ENCODE measurements around the gene SH2D5.
"Not testable (repeated sequence)": the region's sequence is repeated elsewhere in the genome, so short reads cannot be mapped to it uniquely, and the experiment has no call there.

SH2D5 gene

DNA sequence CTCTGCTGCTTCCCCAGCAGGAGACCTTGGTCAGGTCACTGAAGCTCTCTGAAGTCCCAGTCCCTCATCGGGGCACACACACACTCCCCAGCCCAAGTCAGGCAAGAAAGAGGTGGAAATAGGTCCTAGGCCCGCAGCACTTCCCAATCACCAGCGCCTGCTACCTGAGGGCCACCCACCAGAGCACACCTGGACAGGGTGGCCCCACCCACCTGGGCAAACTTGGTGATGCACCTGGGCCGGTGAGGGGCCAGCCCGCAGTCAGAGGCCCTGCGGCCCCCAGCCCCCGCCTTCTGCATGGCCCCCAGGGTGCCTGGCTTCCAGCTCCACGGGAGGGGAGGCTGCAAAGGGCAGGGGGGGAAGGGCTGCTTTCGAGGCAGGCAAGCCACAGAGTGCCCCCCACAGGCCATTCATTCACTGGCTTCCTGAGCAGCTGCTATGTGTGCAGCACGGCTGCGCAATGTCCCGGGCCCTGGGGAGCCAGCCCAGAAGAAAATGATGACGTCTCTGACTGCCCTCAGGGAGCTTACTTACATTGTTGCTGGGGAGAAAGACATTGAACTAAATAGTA is 4.7 kb downstream of the SH2D5 start:
- no peak for DNase-seq

DNA sequence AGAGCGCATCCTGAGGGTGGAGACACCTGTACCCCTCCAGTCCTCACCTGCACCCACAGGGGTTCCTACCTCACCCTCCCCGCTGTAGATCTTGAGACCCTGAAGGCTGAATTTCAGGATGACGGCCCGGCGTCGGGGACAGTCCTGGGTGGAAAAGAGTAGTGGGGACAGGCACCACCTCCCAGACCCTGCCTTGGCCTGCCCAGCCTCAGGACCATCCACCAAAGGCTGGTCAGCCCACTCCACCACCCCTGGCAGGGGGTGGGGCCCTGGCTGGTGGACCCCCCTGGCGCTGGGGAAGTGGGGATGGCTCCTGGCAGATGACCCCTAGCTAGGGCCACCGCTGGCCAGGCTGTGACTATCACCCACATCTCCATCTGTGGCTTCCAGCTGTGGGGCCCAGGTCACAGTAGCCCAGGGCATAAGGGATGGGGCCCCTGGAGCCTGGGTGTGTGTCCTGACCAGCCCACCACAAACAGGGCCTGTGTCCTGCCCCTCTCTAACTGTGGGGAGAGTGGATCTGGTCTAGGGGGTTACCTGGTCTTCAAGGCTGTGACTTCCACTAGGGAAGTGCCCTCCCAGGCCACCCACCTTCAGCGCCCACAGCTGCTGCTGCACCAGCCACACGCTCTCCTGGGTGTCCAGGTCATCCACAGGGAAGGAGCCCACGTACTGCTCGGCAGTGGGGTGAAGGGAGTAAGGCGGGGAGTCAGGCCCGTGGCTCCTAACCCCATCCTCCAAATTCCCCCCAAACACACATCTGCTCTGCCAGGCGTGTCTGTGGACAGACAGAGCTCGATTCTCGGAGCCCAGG is 5.4 kb downstream of the SH2D5 start:
- no peak for DNase-seq

DNA sequence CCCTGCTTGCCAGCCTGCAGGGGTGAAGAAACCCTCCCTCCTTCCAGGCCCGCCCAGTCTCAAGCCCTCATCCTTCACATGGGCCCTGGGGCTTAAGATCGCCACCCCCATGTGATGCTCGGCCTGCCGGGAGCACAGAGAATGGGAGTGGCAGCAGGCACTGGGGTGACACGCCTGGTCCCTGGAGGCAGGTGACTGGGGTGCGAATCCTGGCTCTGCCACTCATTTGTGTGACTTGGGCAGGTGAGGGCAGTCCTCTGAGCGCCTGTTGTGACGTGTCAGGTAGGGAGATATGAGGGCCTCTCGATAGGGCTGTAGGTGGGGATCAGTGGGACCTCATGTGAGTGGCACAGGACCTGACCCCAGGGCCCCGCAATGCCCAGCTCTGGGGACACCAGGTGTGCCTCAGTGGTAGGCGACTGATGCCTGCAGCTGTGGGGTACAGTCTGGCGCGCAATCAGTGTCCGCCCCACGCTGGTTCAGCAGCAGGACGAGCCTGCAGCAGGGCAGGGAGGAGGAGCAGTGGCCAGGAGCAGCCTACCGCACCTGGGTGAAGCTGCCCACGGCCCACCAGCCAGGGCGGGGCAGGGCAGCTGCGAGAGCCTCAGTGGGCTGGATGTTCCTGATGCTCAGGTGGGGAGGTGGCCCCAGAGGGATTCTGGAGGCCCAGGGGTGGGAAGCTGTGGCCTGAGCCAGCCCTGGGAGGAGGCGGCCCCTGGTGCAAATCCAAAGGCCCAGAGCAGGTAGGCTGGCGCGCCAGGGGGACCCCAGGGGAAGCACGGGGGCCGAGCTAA is 6.2 kb downstream of the SH2D5 start:
- DNase-seq, result no peak

DNA sequence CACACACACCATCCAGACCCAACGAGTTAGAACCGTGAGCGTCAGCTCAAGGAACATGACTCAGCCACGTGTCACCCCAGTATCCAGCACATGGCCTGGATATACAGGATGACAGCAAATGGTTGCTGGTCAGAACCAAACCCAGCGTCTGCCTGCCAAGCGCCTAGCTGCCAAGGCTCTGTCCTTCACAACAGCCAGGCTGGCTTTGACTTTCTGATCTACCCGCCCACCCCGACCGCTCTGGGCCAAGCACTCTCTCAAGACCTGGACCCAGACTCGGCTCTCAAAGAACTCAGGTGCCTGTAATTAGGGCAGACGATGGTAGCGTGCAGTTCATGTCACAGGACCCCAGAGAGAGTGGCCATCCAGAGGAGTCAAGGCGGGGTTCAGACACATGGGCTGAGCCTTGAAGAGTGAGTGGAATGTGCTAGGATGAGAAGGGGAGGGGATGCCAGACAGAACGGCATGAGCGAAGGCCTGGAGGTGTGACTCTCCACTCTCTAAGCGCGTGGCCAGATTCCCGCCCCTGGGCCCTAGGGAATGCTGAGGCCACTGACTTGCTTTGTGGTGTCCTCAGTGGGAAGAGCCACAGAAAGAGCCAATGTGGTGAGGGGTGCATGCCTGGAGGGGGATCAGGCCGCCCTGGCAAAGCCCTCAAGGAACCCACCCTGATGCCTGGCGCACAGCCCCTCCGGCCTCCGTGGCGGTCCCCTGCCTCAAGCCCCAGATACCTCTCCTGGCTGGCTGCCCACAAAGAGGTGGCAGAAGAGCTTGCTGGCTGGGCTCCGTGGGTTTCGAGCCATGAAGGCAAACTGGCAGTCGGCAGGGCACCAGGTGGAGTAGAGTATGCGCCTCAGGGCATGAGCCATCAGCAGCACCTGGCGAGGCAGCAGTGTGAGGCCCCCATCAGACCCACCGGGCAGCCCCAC is 7.0 kb downstream of the SH2D5 start:
- no peak for DNase-seq

DNA sequence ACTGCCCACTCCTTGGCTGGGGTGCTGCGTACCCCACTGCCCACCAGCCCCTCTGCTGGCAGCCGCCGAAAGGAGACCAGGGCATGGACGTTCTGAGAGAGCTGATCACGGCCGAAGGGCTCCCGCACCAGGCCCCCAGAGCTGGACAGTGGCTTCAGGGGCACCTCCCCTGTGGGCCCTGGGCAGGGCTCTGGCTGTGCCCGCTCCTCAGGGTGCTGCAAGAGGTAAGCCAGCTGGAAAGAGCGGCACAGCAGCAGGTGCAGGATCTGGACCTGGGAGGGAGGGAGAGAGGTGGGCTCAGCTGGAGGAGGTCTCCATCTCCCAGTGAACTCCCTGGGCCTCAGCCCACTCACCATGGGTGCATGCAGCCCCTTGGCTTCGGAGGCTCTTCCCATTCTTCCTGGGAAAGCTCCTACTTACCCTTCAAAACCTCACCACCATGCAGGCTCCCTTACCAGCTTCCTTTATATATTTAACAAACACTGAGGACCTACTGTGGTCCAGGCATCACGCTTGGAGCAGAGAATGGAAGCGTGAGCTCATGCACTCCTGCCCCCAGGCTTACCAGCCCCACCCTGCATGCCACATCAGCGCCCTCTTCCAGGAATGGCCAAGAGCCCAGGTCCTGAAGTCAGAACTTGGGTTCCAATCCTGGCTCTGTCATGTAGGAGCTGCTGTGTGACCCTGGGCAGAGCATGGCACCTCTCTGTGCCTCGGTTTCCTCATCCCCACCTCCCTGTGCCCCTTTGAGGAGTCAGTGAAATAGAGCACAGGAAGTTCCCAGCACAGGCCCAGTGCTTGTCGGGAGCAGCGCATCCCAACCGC is 7.9 kb downstream of the SH2D5 start:
- DNase-seq, result no peak

DNA sequence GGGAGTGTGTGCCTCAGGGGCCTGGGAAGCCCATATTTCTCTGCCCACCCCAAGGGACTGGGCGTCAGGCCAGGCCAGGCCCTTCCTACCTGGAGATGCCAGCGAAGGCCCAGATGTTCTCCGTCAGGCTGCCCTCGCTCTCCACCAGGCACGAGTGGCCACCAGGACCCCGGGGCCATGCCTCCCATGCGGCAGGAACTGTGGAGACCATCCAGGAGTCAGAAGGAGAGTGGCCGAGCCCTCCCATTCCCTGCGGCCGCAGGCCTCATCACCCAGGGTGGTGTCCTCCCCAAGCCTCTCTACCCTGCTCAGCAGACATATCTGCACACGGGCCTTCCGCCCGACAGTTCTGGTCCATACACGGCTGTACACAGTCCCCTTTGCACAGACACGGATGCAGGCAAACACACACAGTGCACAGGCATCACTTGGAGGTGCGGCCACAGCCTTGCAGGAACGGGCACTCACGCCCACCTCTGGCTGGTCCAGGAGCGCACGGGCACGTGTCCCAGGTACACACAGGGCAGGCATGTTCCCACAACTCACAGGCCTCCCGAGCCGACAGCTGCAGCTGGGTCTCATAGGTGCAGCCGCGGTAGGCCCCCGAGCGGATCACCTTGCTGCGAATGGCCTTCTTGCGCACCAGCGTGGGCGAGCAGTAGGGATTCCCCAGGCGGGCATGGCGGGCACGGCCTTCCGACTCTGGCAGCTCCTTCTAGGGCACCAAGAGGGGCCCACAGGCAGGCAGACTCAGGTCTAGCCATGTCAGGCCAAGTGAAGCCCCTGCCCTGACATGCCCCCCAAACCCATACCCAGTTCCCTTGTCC is 8.8 kb downstream of the SH2D5 start:
- DNase-seq, result no peak

DNA sequence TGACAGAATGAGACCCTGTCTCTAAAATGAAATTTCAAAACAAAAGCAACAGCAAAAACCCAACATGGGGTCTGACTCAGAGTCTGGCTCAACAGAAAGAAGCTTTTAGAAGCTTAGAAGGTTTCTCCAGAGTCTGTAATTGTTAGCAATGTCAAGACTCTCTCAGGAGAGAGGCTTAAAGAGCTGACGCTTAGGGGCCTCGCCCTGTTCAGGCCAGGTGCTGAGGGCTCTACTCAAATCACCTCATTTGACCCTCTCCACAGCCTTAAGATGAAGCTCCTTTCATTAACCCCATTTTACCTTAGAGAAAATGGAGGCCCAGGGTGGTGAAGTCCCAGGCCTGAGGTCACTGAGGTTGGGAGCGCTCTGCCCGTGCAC is 9.4 kb downstream of the SH2D5 start:
- no peak for DNase-seq

DNA sequence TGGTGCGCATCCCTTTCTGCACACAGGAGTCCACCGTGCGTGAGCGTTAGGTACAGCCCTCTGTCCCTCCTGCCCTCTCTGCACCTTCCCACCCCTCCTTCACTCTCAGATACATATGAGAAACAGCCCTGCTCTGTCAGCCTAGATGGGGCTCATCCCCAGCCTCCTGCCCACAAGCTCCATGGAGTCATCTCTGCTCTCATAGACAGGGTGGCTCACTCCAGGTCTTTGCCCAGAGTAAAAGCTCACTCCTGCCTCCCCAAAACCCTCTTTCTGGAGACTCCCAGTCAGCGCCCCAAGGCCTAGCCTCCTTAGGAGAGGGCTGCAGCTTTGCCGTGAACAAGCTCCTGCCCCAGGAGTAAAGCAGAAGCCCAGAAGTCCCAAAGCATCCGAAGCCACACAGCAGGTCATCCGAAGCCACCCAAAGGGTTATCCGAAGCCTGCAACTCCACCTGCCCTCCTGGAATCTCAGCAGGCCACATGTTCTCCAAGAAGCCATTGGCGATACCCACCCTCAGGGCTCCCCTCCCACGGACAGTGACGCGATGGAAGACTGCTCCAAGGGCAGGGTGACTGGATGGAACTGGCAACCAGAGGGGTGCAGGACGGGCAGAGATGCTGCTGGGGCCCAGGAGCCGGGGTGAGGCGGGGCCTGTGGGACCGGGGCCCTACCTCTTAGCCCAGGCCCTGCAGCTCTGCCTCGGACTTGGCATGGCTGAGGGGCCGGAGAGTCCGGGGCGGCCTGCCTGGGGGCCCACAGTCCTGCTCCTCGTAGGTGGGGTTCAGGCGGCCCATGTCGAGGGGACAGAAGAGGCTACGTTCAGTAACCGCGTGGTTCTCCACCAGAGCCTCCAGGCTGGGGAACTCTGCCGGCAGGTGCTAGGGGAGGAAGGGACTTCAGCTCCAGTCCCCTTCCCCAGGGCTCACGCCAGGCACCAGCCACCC is 11.1 kb downstream of the SH2D5 start:
- no peak for DNase-seq

DNA sequence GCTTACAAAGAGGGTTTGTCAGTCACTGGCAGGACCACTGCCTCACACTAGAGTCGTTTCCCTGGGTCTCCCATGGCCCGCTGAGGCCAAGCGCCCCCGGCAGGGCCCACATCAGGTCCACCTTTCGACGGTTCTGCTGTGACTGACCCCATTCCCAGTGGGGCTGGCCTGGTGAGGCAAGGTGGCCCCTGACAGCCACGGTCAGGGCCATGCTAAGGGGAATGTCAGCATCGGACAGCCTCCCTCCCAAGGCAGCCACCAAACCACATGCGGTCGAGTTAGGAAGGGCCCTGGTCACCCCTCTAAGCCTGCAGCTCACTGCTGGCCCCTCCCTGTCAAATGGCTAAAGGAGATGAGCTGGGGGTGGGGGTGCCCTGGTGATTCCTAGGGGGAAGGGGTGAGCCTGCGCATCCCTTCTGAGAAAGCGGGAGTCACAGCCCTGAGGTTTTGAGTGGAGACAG is 11.8 kb downstream of the SH2D5 start:
- DNase-seq, result no peak

DNA sequence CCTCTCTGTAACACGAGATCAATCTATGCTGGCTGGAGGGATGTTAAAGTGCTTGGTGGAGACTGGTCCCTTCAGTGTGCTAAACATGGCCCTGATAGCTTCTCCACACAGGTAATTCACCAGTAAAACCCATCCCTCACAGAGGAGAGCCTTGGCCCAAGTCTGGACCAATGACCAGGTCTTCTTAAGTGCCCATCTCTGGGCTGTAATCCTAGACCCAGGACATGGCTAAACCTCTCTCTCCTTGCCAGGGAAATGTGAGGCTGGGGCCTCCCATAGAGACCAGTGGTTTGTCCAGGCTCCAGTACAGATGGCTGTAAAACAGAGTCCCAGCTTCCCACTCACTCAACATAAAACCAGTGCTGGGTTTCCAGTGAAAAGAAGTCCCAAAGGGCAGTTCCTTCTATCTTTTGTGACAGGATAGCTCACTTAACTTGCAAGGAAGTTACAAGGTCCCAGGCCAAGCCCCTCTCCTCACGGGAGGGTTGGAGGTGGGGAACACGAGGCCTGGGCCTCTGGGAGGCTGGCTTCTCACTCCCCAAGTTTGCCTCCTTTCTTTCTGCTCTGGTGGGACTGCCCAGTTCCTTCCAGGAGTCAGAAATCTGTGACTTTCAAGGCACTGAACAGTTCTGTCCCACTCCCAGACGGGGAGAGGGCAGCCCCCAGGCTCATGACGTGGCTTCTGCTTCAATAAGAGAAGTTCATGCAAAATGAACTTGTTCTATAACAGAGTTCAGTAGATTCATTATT is 12.5 kb downstream of the SH2D5 start:
- no peak for DNase-seq

DNA sequence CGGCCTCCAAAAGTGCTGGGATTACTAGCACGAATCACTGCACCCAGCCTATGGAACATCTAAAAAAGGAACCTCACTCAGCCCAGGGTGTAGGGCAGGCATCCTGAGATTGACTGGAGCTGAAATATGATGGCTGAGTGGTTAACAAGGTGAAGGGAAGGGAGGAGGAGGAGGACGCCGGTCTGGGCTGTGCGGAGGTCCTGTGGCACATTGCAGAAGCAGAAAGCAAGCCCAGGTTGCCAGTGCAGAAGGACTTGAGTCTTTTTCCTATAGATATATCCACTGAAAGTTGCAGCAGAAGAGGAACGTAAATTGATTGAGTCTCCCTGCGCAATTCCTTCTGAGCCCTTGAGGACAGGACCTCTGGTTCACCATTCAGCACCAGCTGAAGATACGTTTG is 13.2 kb downstream of the SH2D5 start:
- no peak for DNase-seq

DNA sequence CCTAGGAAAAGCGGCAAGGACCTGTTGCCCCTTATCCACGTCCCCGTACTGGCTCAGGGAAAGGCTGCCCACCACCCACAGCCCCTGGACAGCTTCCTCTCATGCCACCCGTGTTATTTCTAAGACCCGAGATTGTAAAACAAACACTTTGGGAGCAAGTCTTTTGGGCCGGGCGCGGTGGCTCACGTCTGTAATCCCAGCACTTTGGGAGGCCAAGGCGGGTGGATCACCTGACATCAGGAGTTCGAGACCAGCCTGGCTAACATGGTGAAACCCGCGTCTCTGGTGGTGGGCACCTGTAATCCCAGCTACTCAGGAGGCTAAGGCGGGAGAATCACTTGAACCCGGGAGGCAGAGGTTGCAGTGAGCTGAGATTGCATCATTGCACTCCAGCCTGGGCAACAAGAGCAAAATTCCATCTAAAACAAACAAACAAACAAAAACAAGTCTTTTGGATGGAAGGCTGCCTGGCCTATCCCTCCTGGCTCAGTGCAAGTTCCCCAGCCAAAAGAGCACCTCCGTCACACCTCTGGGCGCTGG is 14.1 kb downstream of the SH2D5 start:
- DNase-seq, result not testable (repeated sequence)

DNA sequence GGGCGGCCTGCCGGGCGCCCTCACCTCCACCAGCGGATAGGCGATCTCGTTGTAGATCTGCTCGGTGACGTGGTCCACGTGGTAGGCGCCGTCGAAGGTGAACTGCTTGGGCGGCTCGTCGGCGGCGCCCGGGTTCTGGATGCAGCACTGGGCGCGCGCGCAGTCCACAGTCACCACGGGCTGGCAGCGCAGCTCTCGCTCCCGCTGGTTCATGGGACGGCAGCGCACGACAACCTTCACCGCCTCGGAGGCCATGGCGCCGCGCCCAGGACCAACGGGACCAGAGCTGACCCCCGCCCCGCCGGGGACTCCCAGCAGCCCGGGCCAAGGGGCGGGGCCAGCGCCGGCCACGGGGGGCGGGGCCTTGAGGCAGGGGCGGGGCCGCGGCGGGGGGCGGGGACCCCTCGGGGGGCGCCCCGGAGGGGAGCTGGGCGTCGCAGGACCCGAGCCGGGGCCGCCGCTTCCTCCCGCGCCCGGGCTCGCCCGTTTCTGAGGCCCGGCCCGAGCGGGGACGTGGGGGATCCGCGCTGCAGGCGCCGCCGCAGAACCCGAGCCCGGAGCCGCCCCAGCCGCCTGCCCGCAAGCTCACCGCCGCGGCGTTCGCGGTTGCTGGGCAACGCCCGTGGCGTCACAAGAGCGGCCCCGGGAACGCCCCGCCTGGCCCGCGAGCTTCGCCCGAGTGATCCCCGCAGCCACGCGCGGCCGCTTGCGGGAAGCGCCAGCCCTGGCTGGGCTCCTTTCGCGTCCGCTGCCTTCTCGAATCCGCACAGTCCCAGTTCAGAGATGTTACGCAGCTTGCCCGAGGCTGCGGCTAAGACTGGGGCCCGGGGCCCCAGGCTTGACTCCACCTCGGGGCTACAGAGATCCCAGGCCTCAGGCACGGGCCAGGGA is 14.8 kb downstream of the SH2D5 start, which contains the start of gene KIF17:
KIF17 (minus strand) TSS at position 556 of the 891 bp plus-strand sequence; CDS start at position 255, 301 bp downstream.
- DNase-seq, result no peak

DNA sequence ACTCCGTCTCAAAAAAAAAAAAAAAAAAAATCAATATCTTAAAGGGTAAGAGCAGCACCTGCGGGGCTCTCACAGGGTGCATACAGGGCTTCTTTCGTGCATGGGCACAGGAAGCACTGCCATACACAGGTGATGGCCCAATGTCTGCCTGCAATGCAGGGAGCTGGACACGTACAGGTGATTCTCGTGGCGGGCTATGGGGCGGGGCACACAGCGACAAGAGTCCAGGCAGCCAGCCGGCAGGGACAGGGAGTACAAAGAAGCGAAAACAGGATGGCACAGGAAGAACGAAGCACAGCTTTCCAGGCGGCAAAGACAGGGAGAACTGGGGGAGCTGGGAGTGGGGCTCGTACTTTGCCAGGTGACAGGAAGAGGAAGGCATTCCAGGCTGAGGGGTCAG is 16.3 kb downstream of the SH2D5 start:
- no peak for DNase-seq

DNA sequence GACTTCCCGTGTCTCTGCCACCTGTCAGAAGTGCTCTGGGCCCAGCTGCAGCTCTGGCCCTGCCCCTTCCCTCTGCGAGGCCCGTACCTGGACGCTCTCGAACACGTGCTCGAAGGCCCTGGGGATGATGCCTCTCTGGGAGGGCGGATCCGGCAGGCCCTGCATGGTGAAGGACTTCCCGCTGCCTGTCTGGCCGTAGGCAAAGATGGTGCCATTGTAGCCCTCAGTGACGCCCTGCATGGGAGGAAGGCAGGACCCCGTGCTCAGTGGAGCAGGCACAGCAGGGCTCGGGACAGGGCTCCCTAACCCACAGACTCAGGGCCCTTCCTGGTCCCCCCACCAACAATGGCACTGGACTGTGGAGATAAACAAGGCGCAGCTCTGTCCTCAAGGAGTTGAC is 17.1 kb downstream of the SH2D5 start:
- no peak for DNase-seq

DNA sequence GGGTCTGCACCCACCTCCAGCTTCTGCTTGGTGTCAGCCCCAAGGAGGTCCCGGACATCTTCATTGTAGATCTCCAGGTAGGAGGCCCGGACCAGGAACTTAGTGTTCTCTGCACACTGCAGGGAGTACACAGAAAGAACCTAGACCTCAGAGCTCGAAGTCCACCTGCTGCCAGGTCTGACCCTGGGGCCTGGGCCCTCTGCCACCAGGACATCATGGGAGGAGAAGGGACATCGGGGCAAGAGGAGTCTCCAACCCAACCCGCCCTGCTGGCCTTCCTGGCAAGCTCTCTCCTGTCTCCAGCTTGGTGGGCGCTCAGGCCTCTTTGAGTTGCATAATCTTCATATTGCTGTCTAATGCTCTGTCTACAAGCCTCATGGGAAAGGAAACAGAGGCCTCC is 19.1 kb downstream of the SH2D5 start:
- DNase-seq, result no peak

DNA sequence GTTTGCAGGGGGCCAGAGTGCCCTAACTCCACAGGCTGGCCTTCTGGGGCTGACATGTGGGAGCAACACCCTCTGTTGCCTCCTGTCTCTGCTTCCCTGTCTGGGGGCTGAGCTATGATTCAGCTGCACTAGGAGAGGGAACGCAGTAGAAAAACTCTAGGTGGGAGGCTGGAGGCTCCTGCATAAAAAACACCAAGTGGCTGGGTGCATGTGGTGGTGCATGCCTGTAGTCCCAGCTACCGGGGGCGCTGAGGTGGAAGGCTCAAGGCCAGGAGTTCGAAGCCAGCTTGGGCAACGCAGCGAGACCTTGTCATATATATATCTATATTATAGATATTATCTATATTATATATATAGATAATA is 20.3 kb downstream of the SH2D5 start:
- no peak for DNase-seq

All from NCI-H1048 (cell line).